Fibroblast of the aortic adventitia (primary cell): ENCODE measurements around the gene CCNQ. TPM values are rescaled to one million over a fixed set of nuclear protein-coding genes. Genes with fewer than 3 reads are reported as not detected.

ENCODE experiments used
- DNase-seq: peaks from one replicate; pipeline ENCODE4 v3.0.0-alpha.2; 2010; ENCODE audit warnings: low read depth
- H3K4me3 ChIP-seq: 2 replicates; pipeline ENCODE4 v1.5.1; 2011; ENCODE audit warnings: low read depth, mild to moderate bottlenecking, control low read depth, low read length, moderate library complexity
- CTCF ChIP-seq: IDR thresholded peaks from 2 replicates; pipeline ENCODE4 v1.5.1; 2011; ENCODE audit warnings: mild to moderate bottlenecking, low read length, control low read depth, inconsistent platforms; ENCODE audit not compliant: insufficient read depth
- total RNA-seq: library from RNA; depleted of rRNA; stranded (reverse); fragments of >200 nt; gene quantifications from 2 replicates; pipeline ENCODE4 v1.2.3, GENCODE V29; 2012; ENCODE audit warnings: low replicate concordance

Gene CCNQ
- total RNA-seq, 1 donor, result 14.5 TPM

GRCh38 chrX:153592091-153592833 lies 6.7 kb downstream of the CCNQ start:
- no peak for DNase-seq
- H3K4me3 ChIP-seq, result no peak overlapping the region
- no peak for TF ChIP-seq CTCF

- no peak for TF ChIP-seq CTCF
These were observed 7.7 kb downstream of the CCNQ start for GRCh38 chrX:153590961-153591956.

GRCh38 chrX:153588782-153589446 lies 10.0 kb downstream of the CCNQ start:
- TF ChIP-seq CTCF, result no peak
- DNase-seq, result no peak
- H3K4me3 ChIP-seq, result no peak overlapping the region

More at GRCh38 chrX:153590961-153591956, 7.7 kb downstream of the CCNQ start:
- DNase-seq, result no peak
- no peak overlapping the region for H3K4me3 ChIP-seq

GRCh38 chrX:153588021-153588781 lies 10.7 kb downstream of the CCNQ start:
- no peak for DNase-seq
- no peak overlapping the region for H3K4me3 ChIP-seq
- TF ChIP-seq CTCF, result no peak

GRCh38 chrX:153587342-153587741 lies 11.6 kb downstream of the CCNQ start:
- no peak overlapping the region for H3K4me3 ChIP-seq
- no peak for DNase-seq
- TF ChIP-seq CTCF, result no peak

GRCh38 chrX:153585827-153586226 lies 13.1 kb downstream of the CCNQ start:
- DNase-seq, result no peak
- no peak for TF ChIP-seq CTCF
- no peak overlapping the region for H3K4me3 ChIP-seq
